MG63 (cell line): ENCODE data around the gene HBZ. TPM values are rescaled to one million over a fixed set of nuclear protein-coding genes. Genes with fewer than 3 reads are reported as not detected.
"Not testable (repeated sequence)": the region's sequence is repeated elsewhere in the genome, so short reads cannot be mapped to it uniquely, and the experiment has no call there.

Source experiments
- DNase-seq: peaks from one replicate; pipeline ENCODE4 v3.0.0-alpha.2; 2020
- H3K27me3 ChIP-seq: fragments of 250-450 bp; sonication (Bioruptor Pico); 2 replicates; pipeline ENCODE4 v1.5.1; 2020; ENCODE audit warnings: mild to moderate bottlenecking, moderate library complexity
- H3K36me3 ChIP-seq: fragments of 250-450 bp; sonication (Bioruptor Pico); 2 replicates; pipeline ENCODE4 v1.5.1; 2020; ENCODE audit warnings: mild to moderate bottlenecking, moderate library complexity
- H3K4me3 ChIP-seq: fragments of 250-450 bp; sonication (Bioruptor Pico); 2 replicates; pipeline ENCODE4 v1.5.1; 2020; ENCODE audit warnings: mild to moderate bottlenecking, moderate library complexity
- H3K9me3 ChIP-seq: fragments of 250-450 bp; sonication (Bioruptor Pico); 2 replicates; pipeline ENCODE4 v1.5.1; 2020; ENCODE audit warnings: mild to moderate bottlenecking, moderate library complexity
- total RNA-seq: library from RNA; depleted of rRNA; stranded (reverse); fragments of >200 nt; shearing (Covaris generic); gene quantifications from 2 replicates; pipeline ENCODE4 v1.2.3, GENCODE V29; 2014; ENCODE audit warnings: low replicate concordance; rRNA removed

Gene HBZ
- total RNA-seq, 1 experiment from 2014 or later = not detected

DNA sequence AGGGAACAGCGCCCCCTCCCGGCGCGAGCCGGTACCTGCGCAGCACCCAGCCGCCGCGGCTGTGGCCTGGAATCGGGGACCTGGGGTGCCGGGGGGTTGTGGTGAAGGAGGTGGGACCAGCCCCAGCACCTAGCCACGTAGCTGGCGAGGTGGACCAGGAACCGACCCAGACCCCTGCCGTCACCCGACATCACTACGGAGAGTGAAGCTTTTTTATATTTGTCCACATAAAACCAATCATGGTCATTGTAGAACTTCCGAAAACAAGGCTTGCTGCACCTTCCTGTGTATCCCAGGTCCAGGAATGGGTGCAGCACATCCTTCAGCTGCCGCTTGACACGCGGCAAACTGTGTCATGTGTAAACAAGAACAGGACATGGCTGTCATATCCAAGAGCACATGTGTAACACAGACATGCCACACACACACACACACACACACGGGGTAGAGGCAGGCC, 29.1 kb downstream of the HBZ start:
- DNase-seq = no peak
- H3K4me3 ChIP-seq = no peak overlapping the region
- H3K27me3 ChIP-seq = peaks cover 41% of the 10 kb centered on the region
- peaks cover 14% of the 10 kb centered on the region for H3K36me3 ChIP-seq
- H3K9me3 ChIP-seq = no peaks in the 10 kb centered on the region

DNA sequence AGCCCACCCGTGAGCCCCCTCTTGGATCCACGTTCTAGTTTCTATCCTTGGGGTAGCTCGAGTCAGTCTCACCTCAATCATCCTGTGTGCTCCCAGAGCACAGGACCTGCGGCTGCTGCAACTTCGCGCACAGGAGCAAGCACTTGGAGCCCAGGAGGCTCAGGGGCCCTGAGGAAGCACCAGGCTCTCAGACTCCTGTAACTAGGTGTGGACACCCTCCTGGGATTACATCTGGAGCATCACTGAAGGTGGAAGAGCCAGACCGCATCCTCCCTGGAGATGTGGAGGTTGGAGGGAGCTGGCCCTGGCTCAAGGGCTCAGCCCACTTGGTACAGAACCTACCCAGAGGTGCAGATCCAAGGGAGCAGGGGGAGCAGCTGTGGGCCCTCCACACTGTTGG, 30.6 kb downstream of the HBZ start:
- H3K36me3 ChIP-seq = peaks cover 22% of the 10 kb centered on the region
- no peak for DNase-seq

DNA sequence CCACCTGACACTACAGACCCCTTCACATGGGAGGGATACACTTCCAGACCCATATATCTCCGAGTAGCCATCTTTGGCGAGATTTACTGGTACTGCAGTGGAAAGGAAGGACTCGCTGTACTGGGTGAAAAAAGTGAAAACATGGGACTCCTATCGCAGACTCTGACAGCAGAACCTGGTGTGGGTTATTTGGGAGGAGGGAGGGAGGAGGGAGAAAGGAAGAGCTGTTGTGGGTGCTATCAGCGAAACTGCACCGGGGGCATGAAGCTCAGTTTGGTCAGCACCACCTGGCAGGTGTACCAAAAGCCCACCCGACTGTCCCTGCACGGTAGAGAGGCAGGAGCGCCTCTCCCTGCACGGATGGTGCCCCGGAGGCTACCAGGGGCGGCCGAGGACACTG, 32.8 kb downstream of the HBZ start:
- Histone ChIP-seq H3K27me3 (peaks cover 9% of the 10 kb centered on the region), H3K9me3 (no peaks in the 10 kb centered on the region), H3K36me3 (peaks cover 42% of the 10 kb centered on the region), H3K4me3 (no peak overlapping the region)
- no peak for DNase-seq

More for the DNA sequence above, 30.6 kb downstream of the HBZ start:
- no peaks in the 10 kb centered on the region for H3K9me3 ChIP-seq
- H3K4me3 ChIP-seq = no peak overlapping the region
- H3K27me3 ChIP-seq = peaks cover 31% of the 10 kb centered on the region

DNA sequence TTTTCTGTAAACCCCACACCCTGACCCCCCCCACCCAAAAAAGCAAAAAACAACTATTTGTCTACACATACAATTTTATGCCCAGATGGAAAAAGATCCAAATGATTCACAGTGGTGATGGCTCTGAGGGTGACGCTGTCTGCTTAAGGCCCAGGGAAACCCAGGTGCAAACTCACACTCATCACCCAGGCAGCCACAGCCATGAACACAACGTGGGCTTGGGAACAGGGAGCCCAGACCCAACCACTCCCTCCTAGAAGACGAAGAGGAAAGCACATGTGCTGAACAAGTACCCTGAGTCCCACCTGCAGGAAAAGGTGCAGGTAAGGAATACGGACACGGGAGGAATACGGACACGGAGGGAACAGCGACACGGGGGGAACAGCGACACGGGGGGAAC, 33.2 kb downstream of the HBZ start:
- no peak for DNase-seq
- H3K36me3 ChIP-seq = peaks cover 46% of the 10 kb centered on the region

DNA sequence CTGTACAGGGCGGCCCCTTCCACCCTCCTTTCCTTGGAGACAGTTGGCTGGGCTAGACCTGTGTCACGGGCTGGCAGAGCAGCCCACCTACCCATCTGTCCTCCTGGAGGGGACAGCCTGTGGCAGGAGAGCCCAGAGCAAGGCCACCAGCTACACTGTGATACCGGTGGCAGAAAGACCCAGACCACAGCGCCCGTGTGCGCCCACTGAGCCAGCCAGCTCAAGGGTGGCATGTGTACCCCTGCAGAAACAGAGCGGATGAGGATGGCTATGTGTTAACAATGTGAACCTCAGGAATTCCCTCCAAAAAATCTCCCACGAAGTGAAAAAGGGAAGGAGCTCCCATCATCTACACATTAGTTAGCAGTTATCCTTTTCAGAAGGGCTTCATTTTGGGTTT, 34.9 kb downstream of the HBZ start:
- H3K36me3 ChIP-seq = peaks cover 55% of the 10 kb centered on the region
- no peak overlapping the region for H3K4me3 ChIP-seq
- H3K9me3 ChIP-seq = no peaks in the 10 kb centered on the region
- no peaks in the 10 kb centered on the region for H3K27me3 ChIP-seq
- DNase-seq = no peak

More for the DNA sequence above, 33.2 kb downstream of the HBZ start:
- peaks cover 5% of the 10 kb centered on the region for H3K27me3 ChIP-seq
- H3K9me3 ChIP-seq = no peaks in the 10 kb centered on the region
- H3K4me3 ChIP-seq = no peak overlapping the region

DNA sequence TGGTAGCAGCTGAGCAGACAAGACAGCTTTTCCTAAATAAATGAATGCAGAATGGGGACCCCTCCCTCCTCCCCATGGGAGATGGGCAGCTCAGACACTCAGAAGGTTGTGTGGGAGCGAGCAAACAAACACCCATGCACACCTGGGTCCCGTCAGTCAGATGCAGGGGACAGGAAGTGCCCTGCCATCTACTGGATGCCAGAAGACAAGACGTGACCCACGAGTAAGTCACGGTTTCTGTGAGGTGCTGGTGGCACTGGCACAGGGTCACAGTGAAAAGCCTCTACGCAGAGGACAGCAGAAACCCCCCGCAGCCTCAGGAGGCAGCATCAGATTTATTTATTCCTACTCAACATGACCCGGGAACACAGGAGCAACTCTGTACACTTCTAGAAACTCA, 36.2 kb downstream of the HBZ start:
- no peaks in the 10 kb centered on the region for H3K27me3 ChIP-seq
- H3K4me3 ChIP-seq = no peak overlapping the region
- no peak for DNase-seq
- H3K36me3 ChIP-seq = peaks cover 66% of the 10 kb centered on the region
- H3K9me3 ChIP-seq = no peaks in the 10 kb centered on the region

DNA sequence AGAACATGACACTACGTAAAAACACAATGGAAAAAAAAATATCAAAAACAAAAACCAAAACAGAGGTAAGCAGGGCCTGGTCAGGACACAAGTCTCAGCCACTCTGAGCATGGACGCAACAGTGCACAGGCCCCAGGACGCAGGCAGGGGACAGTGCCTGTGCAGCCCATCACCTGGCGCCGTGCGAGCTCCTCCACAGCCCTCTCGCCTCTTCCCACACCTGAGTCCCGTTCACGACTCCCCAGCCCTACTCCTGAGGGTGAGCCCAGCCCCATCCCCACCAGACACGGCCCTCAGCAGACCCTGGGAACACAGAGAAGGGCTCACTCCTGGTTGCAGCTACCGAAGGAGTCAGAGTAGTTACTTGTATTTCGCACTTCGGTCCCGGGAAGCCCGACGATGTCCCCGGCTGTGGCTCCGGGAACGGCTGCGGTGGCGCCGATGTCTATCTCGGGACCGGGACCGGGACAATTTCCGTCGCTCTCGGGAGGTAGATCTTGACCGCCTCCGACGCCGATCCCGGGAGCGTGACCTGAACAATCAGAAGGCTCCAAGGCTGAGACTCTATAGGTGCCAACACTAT, 37.3 kb downstream of the HBZ start:
- Histone ChIP-seq H3K27me3 (no peaks in the 10 kb centered on the region), H3K9me3 (no peaks in the 10 kb centered on the region), H3K4me3 (no peak overlapping the region), H3K36me3 (peaks cover 68% of the 10 kb centered on the region)
- DNase-seq = no peak

DNA sequence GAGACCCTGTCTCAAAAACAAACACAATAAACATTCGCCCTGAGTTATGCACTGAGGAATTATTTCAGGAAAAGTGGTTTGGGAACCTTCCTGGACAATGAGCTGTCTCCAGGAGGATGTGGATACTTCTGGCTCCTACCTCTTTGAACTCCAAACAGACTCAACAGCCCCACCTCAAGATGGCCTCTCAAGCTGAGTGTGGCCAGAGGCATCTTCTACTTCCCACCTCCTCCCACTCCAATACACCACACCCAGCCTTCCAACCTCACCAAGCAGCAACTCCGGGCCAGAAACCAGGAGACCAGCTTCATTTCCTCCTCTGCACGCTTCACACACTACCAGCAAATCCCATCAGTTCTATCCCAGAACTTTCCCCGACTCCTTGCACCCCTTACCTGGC, 39.4 kb downstream of the HBZ start:
- no peaks in the 10 kb centered on the region for H3K27me3 ChIP-seq
- DNase-seq = no peak
- H3K4me3 ChIP-seq = no peak overlapping the region
- no peaks in the 10 kb centered on the region for H3K9me3 ChIP-seq
- peaks cover 85% of the 10 kb centered on the region for H3K36me3 ChIP-seq

DNA sequence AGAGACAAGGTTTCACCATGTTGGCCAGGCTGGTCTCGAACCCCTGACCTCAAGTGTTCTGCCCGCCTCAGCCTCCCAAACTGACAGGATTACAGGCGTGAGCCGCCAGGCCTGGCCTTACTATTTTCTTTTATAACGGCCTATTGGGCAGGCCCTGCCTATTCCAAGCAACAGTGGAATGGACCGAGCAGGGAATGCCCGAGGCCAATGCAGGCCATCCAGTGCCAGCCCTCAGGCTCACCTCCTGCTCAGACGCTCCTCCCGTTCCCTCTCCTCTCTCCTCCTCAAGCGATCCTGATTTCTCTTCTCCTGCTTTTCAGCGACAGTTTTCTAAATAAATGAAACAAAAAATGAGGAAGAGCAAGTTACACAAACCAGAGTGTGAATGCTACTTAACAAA, 40.2 kb downstream of the HBZ start:
- Histone ChIP-seq H3K36me3 (peaks cover 88% of the 10 kb centered on the region), H3K27me3 (no peaks in the 10 kb centered on the region), H3K4me3 (no peak overlapping the region), H3K9me3 (no peaks in the 10 kb centered on the region)
- no peak for DNase-seq

DNA sequence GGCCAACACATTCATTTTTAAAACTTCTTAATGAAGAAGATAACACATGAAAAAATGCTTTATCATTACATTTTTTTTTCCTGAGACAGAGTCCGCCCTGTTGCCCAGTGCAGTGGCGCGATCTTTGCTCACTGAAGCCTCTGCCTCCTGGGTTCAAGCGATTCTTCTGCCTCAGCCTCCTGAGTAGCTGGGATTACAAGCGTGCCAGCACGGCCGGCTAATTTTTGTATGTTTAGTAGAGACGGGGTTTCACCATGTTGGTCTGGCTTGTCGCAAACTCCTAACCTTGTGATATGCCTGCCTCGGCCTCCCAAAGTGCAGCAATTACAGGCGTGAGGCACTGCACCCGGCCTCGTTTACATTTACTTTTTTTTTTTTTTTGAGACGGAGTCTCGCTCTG, 41.0 kb downstream of the HBZ start:
- peaks cover 89% of the 10 kb centered on the region for H3K36me3 ChIP-seq

DNA sequence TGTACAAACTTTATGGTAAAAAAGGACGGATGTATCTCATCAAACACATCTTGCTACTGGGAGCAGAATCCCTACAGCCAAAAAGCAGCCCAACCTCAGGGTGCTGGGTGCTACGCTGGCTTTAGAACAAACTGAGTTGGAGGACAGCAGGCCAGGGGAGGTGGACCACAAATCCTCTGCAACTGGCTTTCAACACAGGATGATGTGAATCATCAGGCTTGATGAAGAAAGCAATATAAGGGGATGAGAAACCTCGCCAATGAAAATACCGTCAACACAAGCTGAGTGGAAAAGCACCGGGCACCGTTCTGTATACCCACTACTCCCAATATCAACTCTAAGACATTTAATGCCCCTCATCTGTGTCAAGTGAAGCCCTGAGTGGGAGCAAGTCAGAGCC, 42.1 kb downstream of the HBZ start:
- Histone ChIP-seq H3K36me3 (peaks cover 89% of the 10 kb centered on the region), H3K4me3 (no peak overlapping the region), H3K27me3 (no peaks in the 10 kb centered on the region), H3K9me3 (no peaks in the 10 kb centered on the region)
- DNase-seq = no peak

More for the DNA sequence above, 41.0 kb downstream of the HBZ start:
- H3K4me3 ChIP-seq = no peak overlapping the region
- H3K27me3 ChIP-seq = no peaks in the 10 kb centered on the region
- no peaks in the 10 kb centered on the region for H3K9me3 ChIP-seq
- DNase-seq = no peak

DNA sequence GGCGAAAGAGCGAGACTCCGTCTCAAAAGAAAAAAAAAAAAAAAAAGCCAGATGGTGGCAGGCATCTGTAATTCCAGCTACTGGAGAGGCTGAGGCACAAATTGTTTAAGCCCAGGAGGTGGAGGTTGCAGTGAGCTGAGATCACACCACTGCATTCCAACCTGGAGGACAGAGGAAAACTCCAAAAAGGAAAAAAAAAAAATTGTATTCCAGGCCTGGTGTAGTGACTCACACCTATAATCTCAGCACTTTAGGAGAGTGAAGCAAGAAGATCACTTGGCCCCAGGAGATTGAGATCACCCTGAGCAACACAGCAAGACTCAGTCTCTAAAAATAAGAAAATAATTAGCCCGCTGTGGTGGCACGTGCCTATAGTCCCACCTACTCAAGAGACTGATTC, 47.9 kb downstream of the HBZ start:
- Histone ChIP-seq H3K36me3 (peaks cover 80% of the 10 kb centered on the region), H3K4me3 (no peak overlapping the region), H3K9me3 (no peaks in the 10 kb centered on the region), H3K27me3 (no peaks in the 10 kb centered on the region)
- DNase-seq = peak; percentile 30

DNA sequence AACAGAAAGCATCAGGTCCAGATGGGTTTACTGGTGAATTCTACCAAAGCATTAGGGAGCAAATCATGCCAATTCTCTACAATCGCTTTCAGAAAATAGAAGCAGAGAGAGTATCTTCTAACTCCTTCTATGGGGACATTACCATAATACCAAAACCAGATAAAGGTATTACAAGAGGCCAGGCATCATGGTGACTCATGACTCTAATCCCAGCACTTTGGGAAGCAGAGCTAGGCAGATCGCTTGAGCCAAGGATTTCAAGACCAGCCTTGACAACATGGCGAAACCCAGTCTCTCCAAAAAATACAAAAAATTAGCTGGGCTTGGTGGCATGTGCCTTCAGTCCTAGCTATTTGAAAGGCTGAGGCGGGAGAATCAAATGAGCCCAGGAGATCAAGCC, 50.8 kb downstream of the HBZ start:
- no peaks in the 10 kb centered on the region for H3K9me3 ChIP-seq
- no peak overlapping the region for H3K4me3 ChIP-seq
- H3K27me3 ChIP-seq = no peaks in the 10 kb centered on the region
- DNase-seq = peak; percentile 23
- peaks cover 82% of the 10 kb centered on the region for H3K36me3 ChIP-seq

DNA sequence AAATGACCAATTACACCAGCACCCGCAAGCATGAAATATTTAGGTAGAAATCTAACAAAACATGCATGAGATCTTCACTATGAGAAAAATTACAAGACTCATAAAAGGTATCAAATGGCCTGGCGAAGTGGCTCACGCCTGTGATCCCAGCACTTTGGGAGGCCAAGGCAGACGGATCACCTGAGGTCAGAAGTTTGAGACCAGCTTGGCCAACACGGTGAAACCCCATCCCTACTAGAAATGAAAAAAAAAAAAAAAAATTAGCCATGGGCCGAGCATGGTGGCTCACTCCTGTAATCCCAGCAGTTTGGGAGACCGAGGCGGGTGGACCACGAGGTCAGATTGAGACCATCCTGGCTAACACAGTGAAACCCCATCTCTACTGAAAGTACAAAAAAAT, 51.6 kb downstream of the HBZ start:
- not testable (repeated sequence) for DNase-seq, H3K9me3 ChIP-seq, H3K4me3 ChIP-seq, H3K27me3 ChIP-seq
- H3K36me3 ChIP-seq = peaks cover 81% of the 10 kb centered on the region

Other genes starting within 250 kb of the HBZ start
- 16.4 and 25.5 TPM in 2 replicates for gene POLR3K, start 99.0 kb upstream of the HBZ start, total RNA-seq
- 33.1 and 87.8 TPM in 2 replicates for gene SNRNP25, start 98.8 kb upstream of the HBZ start, total RNA-seq
- 4.2 and 12.0 TPM in 2 replicates for gene RHBDF1, start 80.0 kb upstream of the HBZ start, total RNA-seq
- 126 and 258 TPM in 2 replicates for gene MPG, start 74.4 kb upstream of the HBZ start, total RNA-seq
- gene NPRL3, start 14.0 kb upstream of the HBZ start, total RNA-seq = 9.6 and 18.2 TPM in 2 replicates
- gene HBM, start 13.3 kb downstream of the HBZ start, total RNA-seq = not detected in 2 replicates
- gene HBA2, start 20.2 kb downstream of the HBZ start, total RNA-seq = not detected in 2 replicates
- gene HBA1, start 24.0 kb downstream of the HBZ start, total RNA-seq = not detected in 2 replicates
- not detected in 2 replicates for gene HBQ1, start 27.8 kb downstream of the HBZ start, total RNA-seq
- gene LUC7L, start 76.8 kb downstream of the HBZ start, total RNA-seq = 45.1 and 58.4 TPM in 2 replicates
- 65.6 and 106 TPM in 2 replicates for gene FAM234A, start 82.2 kb downstream of the HBZ start, total RNA-seq
- not detected in 2 replicates for gene RGS11, start 123.3 kb downstream of the HBZ start, total RNA-seq
- gene ARHGDIG, start 127.9 kb downstream of the HBZ start, total RNA-seq = 5.9 TPM in 1 of 2 replicates, not detected in the other
- 3.1 TPM in 1 of 2 replicates, not detected in the other for gene PDIA2, start 130.5 kb downstream of the HBZ start, total RNA-seq
- gene AXIN1, start 200.1 kb downstream of the HBZ start, total RNA-seq = 46.9 and 48.3 TPM in 2 replicates
- 172 and 192 TPM in 2 replicates for gene MRPL28, start 217.9 kb downstream of the HBZ start, total RNA-seq
- 34.2 and 35.5 TPM in 2 replicates for gene PGAP6, start 229.3 kb downstream of the HBZ start, total RNA-seq
- 188 and 350 TPM in 2 replicates for gene NME4, start 244.6 kb downstream of the HBZ start, total RNA-seq
- gene DECR2, start 249.2 kb downstream of the HBZ start, total RNA-seq = 31.6 and 37.1 TPM in 2 replicates